Right cardiac atrium (tissue), 5 donors: ENCODE measurements around the gene RNU1-3. TPM values are rescaled to one million over a fixed set of nuclear protein-coding genes. Genes with fewer than 3 reads are reported as not detected.
"Not testable (repeated sequence)": the region's sequence is repeated elsewhere in the genome, so short reads cannot be mapped to it uniquely, and the experiment has no call there.

Experiments
- ATAC-seq, 2 donors: fragments of 200-7000 bp; cut with Tn5 transposase; one replicate each; pipeline versions ENCODE4 v1.8.0 to v1.9.1; 2020; ENCODE audit warnings: moderate library complexity in 2 of 2, mild to moderate bottlenecking in 1 of 2
- DNase-seq, 3 donors: peaks; one replicate each; pipeline ENCODE4 v3.0.0-alpha.2; 2020
- H3K27ac ChIP-seq: one replicate; pipeline ENCODE4 v1.5.1; 2013; ENCODE audit warnings: mild to moderate bottlenecking, low read length, control low read depth, moderate library complexity
- H3K27me3 ChIP-seq: one replicate; pipeline ENCODE4 v1.6.1; 2013; ENCODE audit not compliant: control insufficient read depth, insufficient read depth
- H3K4me1 ChIP-seq: one replicate; pipeline ENCODE4 v1.6.1; 2013; ENCODE audit warnings: low read length; ENCODE audit not compliant: control insufficient read depth, insufficient read depth
- H3K4me3 ChIP-seq: one replicate; pipeline ENCODE4 v1.5.1; 2013; ENCODE audit warnings: low read length, control low read depth
- H3K9me3 ChIP-seq: one replicate; pipeline ENCODE4 v1.6.1; 2013; ENCODE audit warnings: low read length; ENCODE audit not compliant: control insufficient read depth
- WGBS: extraction: QIAGEN DNeasy Blood & Tissue Kit; methylation state at CpG from one replicate; pipeline ENCODE4 v1.1.7; 2013; 5-methylcytosine and 5-hydroxymethylcytosine counted together
- intact Hi-C, 4 donors: fragments of 100-400 bp; cut with DNase I; formaldehyde crosslinking; loops; one replicate each; pipeline versions ENCODE4 v1.11.0 to v1.14.0; 2022 to 2023
- long read RNA-seq, 4 donors: library from polyadenylated mRNA; unstranded; transcript quantifications; one replicate each; pipeline ENCODE4 v2.0.0, GENCODE V29; 2020 to 2021
- polyA plus RNA-seq: library from polyadenylated mRNA; stranded (reverse); fragments of 200-250 nt; gene quantifications from one replicate; pipeline ENCODE4 v1.2.3, GENCODE V29; 2013
- total RNA-seq, 4 donors: library from RNA; stranded (reverse); fragmentation: NEBNext Ultra II Directional; extraction: Animal tissue kit (Norgen Biotek cat#: 25700); gene quantifications; one replicate each; pipeline ENCODE4 v1.2.1, GENCODE V29; 2021
- donor health status: healthy with polysubstance abuse.
- donor health status: DM: no; HTN: yes; CAD: no.
- donor health status: DM: no; HTN: no; CAD: no.
- donor health status: DM: no; HTN: yes; CAD: no; lungs with severe emphysema.
- donor health status: DM: yes; HTN: yes; CAD: no.

The RNU1-3 gene
- total RNA-seq, result 1,000 to 10,000 TPM; 3,675 to 8,578 (median 7,073) TPM
- not detected for polyA plus RNA-seq
- long read RNA-seq, donor 1, result 0 reads
- long read RNA-seq, donor 2, result 0 reads
- long read RNA-seq, donor 3, result 0 reads
- long read RNA-seq, donor 4, result 0 reads

DNA sequence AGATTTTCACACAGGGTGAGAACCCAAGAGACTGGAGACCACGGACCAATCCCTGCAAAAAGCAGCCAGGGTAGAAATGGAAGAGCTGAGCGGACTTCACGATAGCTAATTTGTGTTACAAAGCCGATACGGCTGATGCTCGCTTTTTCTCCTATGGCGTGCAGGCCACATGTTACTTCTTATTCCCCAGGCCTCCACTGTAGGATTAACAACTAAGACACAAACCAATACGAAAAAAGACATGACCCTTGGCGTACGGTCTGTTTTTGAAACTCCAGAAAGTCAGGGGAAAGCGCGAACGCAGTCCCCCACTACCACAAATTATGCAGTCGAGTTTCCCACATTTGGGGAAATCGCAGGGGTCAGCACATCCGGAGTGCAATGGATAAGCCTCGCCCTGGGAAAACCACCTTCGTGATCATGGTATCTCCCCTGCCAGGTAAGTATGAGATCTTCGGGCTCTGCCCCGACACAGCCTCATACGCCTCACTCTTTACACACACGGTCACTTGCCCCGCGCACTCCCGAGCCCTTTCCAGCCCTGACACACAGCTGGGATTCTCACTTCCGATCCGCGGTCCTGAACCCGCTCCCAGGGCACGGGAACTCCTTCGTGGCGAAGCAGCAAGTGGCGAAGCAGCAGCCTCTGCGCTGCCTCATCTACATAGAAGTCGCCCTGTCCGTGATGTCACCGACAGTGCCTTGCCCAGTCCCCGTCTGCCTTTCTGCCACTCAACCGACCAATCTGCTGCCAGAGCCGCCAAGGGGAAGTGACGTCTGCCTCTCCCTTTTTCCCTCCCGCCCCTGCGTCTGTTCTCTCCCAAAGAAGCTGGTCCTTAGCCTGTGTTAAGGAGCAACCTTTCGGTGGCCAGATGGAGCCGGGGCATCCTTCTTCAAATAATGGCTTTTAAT lies at the start of gene RNU1-3:
TSS of gene RNU1-3 (minus strand) at position 447 of the 912 bp plus-strand sequence.
- H3K4me3 ChIP-seq, intact Hi-C loops, H3K27ac ChIP-seq, H3K4me1 ChIP-seq, H3K9me3 ChIP-seq, H3K27me3 ChIP-seq, DNase-seq: not testable (repeated sequence)
- ATAC-seq, result peak; percentile 97 to 98
- no CpG with 5 or more reads among the region's 45 CpGs for WGBS

DNA sequence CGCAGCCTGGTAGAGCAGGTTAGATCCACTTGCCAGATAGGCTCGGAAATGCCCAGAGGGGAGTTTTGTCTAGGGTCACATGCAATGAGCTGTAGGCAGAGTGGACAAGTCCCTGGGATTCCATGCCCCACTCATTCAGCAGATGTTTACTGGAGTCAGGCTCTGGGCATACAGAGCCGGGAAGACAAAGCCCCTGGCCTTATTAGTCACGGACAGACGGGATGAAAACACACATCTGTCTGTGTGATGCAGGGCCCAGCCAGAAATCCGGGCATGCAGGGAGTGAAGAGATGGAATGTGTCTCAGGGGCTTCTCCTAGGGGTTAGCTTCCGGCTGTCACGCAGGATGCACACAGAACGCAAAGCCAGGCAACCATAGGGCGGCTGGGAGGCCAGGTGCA lies 46.7 kb upstream of the RNU1-3 start:
- H3K27me3 ChIP-seq, DNase-seq, ATAC-seq, H3K4me3 ChIP-seq, H3K4me1 ChIP-seq, H3K27ac ChIP-seq, H3K9me3 ChIP-seq, intact Hi-C loops: not testable (repeated sequence)
- WGBS, result 55% methylated on average over 4 of the region's 10 CpGs

DNA sequence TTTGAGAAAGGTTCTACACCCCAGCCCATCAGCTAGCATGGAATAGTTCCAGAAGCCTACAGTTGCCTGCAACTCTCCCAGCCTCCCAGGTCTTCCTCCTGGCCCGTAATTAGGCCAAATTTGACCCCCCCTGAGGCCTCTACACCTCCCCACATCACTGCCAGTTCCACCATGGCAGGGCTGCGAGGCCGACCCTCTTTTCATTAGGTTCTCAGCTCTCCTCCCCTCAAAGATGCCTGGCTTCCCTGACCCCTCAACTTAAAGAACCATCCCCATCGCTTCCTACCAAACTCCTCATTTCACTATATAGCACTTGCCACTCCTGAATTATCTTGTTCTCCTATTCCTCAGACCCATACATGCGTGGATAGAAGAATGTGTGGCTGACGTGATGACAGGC lies 46.2 kb upstream of the RNU1-3 start:
- H3K27me3 ChIP-seq, intact Hi-C loops, ATAC-seq, H3K27ac ChIP-seq, H3K4me1 ChIP-seq, H3K4me3 ChIP-seq, H3K9me3 ChIP-seq: not testable (repeated sequence)
- WGBS, result 82% methylated on average over 4 of the region's 6 CpGs
- peak in 1 of 3 donors; percentile 10 for DNase-seq

DNA sequence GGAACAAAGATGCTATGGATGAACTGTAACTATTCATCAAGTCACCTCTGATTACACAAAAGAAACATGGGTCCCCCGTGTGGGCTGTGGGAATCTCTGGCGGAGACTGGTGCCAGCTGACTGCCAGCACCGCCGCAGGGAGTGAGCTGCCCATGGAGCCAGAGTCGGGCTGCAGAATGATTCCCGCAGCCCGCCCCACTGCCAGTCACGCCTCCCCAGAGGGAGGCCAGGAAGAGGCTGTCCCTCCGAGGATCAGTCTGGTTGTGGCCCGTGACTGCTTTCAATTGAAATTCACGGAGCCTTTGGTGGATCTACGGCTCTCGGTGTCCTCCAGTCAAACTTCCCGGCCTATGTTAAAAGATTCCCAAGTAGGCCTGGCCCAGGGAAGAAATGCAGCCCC lies 45.8 kb upstream of the RNU1-3 start:
- intact Hi-C loops, H3K4me1 ChIP-seq, H3K4me3 ChIP-seq, H3K9me3 ChIP-seq, ATAC-seq, H3K27ac ChIP-seq, H3K27me3 ChIP-seq: not testable (repeated sequence)
- 65% methylated on average over 11 of the region's 14 CpGs for WGBS
- DNase-seq, result peak in 1 of 3 donors; percentile 47

DNA sequence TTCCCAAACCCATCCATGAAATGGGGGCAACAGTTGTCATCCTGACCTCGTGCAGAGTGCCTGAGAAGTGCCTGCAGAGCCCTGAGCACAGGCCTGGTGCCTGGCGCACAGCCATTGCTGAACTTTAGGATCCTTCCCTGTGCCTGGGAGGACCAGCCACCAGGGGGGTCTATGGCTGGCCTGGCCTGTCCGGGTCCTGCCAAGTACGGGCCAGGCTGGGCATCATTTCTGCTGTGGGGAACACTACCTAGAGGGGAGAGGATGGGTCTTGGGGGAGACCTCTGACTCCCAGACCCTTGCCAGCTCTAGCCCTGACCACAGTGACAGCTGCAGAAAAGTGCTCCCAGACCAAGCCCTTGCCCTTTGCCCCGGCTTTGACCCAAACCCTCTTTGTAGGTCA lies 45.4 kb upstream of the RNU1-3 start:
- H3K27me3 ChIP-seq, ATAC-seq, intact Hi-C loops, H3K27ac ChIP-seq, H3K9me3 ChIP-seq, H3K4me3 ChIP-seq, H3K4me1 ChIP-seq: not testable (repeated sequence)
- 80% methylated on average over 3 of the region's 5 CpGs for WGBS
- DNase-seq, result peak in 1 of 3 donors; percentile 33

DNA sequence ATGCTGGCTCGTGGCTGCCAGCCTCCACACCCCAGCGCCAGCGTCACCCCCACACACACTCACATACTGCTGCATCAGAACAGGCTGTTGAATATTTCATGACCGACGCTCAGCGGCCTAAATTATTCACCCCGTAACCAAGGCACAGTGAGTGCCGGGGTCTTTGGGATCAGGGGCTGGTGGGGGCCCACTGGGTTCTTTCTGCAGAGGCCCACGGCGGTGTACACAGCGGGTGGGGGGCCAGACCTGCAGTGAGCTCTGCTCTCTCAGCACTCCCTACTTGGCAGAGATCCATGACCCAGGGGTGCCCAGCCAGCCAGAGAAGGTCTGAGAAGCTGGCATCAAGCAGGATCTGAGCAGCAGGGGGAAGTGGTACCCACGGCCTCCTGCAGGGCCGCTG lies 43.9 kb upstream of the RNU1-3 start:
- WGBS, result 79% methylated on average over 10 of the region's 13 CpGs
- intact Hi-C loops, H3K27me3 ChIP-seq, H3K9me3 ChIP-seq, ATAC-seq, H3K27ac ChIP-seq, H3K4me1 ChIP-seq, H3K4me3 ChIP-seq: not testable (repeated sequence)
- DNase-seq, result peak in 2 of 3 donors; percentile 44 to 67

DNA sequence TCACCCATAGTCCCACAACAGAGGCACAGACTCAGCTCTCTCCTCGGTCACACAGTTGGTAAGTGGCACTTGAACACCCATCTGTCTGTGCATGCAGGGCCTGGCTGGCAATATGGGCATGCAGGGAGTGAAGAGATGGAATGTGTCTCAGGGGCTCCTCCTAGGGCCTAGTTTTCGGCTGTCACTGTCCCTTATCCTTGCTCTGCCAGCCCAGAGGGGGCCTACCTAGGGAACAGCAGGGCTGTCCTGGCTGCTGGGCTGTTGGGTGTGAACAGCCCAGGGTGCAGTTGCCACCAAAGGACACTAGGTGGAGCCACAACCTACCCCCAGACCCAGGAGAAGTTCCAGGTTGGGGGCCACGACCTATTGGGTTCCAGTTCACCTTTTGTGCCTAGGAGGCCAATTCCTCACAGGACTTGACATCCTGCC lies 42.9 kb upstream of the RNU1-3 start:
- H3K27me3 ChIP-seq, H3K4me1 ChIP-seq, H3K27ac ChIP-seq, H3K4me3 ChIP-seq, H3K9me3 ChIP-seq, intact Hi-C loops: not testable (repeated sequence)
- peak; percentile 54 to 69 for ATAC-seq
- DNase-seq, result peak in 2 of 3 donors; percentile 34 to 71
- WGBS, result 17% methylated on average over 3 of the region's 3 CpGs

DNA sequence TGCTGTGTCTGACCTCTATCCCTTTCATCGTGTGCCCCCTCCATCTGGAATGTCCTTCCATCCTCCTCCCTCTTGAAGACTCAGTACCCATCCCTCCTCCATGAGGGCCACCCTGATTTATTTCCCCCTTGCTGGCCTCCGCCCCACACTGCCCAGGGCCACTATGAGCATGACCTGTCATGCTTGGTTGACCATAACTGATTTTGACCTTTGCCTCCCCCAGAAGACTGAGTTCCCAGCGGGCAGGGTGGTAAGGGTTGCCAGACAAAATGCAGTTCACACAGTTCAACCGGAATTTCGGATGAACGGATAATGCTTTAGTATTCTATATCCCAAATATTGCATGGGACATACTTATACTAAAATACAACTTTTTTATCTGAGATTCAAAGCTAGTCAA lies 42.0 kb upstream of the RNU1-3 start:
- intact Hi-C loops, H3K4me3 ChIP-seq, ATAC-seq, DNase-seq, H3K27me3 ChIP-seq, H3K4me1 ChIP-seq, H3K9me3 ChIP-seq, H3K27ac ChIP-seq: not testable (repeated sequence)
- no CpG with 5 or more reads among the region's 6 CpGs for WGBS

DNA sequence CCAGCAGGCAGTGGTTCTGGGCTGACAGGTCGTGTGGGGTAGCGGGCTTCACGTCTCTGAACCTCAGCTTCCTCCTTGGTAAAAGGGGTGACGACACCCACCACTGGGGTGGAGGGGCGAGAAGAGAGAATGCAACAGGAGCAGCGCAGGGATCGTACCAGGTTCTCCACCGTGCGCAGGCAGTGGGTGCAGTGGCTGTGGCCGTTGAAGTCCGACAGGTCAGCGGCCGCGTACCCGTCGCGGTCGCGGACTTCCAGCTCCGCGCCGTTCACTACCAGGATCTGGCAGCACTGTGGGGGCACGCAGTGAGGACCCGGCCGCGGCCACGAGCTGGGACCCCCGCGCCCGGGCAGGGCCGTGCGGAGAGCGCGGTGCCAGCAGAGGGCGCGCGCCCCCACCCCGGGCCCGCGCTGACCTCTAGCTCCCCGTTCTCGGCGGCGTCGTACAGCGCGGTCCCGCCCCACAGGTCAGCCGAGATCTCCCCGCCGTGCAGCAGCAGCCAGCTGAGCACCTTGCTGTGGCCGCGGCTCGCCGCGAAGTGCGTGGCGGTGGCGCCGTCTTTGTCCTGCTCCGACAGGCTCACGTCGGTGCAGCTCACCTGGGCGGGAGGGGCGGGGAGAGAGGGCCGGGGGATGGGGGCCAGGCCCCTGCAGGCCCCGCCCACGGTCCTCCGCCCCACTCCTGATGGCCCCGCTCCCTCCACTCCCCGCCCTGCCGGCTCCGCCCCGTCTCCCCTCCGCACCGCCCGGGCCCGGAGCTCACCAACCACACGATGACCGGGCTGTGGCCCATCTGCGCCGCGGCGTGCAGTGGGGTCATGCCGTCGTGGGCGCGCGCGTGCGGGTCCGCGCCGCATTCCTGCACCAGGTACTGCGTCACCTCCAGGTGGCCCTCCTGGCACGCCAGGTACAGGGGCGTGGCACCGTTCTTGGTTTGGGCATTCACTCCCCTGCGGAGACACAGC lies 40.7 kb upstream of the RNU1-3 start:
- H3K4me3 ChIP-seq, intact Hi-C loops, H3K27ac ChIP-seq, H3K27me3 ChIP-seq, H3K4me1 ChIP-seq, H3K9me3 ChIP-seq: not testable (repeated sequence)
- peak in 2 of 3 donors; percentile 43 to 53 for DNase-seq
- ATAC-seq, result peak; percentile 9 to 12
- 11% methylated on average over 60 of the region's 99 CpGs for WGBS

DNA sequence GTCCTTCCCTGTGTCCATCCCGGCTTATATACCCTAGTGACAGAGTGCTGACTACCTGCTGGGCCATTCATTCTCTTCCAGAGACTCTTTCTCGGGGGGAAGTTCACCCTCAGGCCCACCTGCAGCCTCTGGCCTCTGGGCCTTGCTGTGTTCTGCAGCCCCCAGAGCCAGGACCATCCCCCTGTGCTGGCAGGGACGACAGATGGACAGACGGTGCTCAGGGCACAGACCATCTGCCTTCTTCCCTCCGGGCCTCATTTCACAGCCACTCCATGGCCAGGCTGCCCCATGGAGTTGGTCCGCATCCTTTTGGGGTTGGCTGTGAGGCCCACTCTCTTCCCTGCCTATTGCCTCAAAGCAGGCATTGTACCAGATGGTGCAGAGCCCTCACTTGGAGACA lies 39.6 kb upstream of the RNU1-3 start:
- H3K27ac ChIP-seq, DNase-seq, H3K27me3 ChIP-seq, ATAC-seq, H3K9me3 ChIP-seq, H3K4me1 ChIP-seq, H3K4me3 ChIP-seq, intact Hi-C loops: not testable (repeated sequence)
- 87% methylated on average over 6 of the region's 6 CpGs for WGBS
